H9 (cell line): ENCODE data around the gene LRRC61. TPM values are rescaled to one million over a fixed set of nuclear protein-coding genes. Genes with fewer than 3 reads are reported as not detected.

ENCODE experiments used
- DNase-seq: peaks from one replicate; pipeline ENCODE4 v3.0.0-alpha.2; 2017
- H2AFZ ChIP-seq: one replicate; pipeline ENCODE4 v1.6.1; 2013; ENCODE audit warnings: mild to moderate bottlenecking, low read length, control low read depth, moderate library complexity
- H2AK5ac ChIP-seq: 2 replicates; pipeline ENCODE4 v1.6.1; 2013; ENCODE audit warnings: low read length, control low read depth, mixed read lengths; ENCODE audit not compliant: insufficient read length
- H2BK120ac ChIP-seq: one replicate; pipeline ENCODE4 v1.6.1; 2013; ENCODE audit warnings: low read depth, mild to moderate bottlenecking, low read length, control low read depth, inconsistent platforms; ENCODE audit not compliant: poor library complexity, severe bottlenecking
- H2BK12ac ChIP-seq: 2 replicates; pipeline ENCODE4 v1.6.1; 2013; ENCODE audit warnings: low read length, control low read depth, mixed read lengths, low read depth; ENCODE audit not compliant: insufficient read length
- H2BK15ac ChIP-seq: 2 replicates; pipeline ENCODE4 v1.6.1; 2013; ENCODE audit warnings: low read depth, low read length, control low read depth
- H2BK20ac ChIP-seq: one replicate; pipeline ENCODE4 v1.6.1; 2013; ENCODE audit warnings: low read depth, mild to moderate bottlenecking, low read length, control low read depth, inconsistent platforms; ENCODE audit not compliant: poor library complexity, severe bottlenecking
- H2BK5ac ChIP-seq: 2 replicates; pipeline ENCODE4 v1.6.1; 2013; ENCODE audit warnings: low read length, control low read depth, mixed read lengths; ENCODE audit not compliant: insufficient read length
- H3K14ac ChIP-seq: 2 replicates; pipeline ENCODE4 v1.6.1; 2013; ENCODE audit warnings: low read length, control low read depth; ENCODE audit not compliant: insufficient read depth
- H3K18ac ChIP-seq: 2 replicates; pipeline ENCODE4 v1.6.1; 2013; ENCODE audit warnings: low read depth, mild to moderate bottlenecking, mixed read lengths, low read length, control low read depth; ENCODE audit not compliant: insufficient read length
- H3K23ac ChIP-seq: 2 replicates; pipeline ENCODE4 v1.6.1; 2013; ENCODE audit warnings: low read length, control low read depth, mixed read lengths, low read depth; ENCODE audit not compliant: insufficient read length
- H3K23me2 ChIP-seq: 2 replicates; pipeline ENCODE4 v1.6.1; 2013; ENCODE audit warnings: low read depth, mild to moderate bottlenecking, mixed read lengths, low read length, control low read depth; ENCODE audit not compliant: insufficient read length, poor library complexity, severe bottlenecking
- H3K27ac ChIP-seq: 2 replicates; pipeline ENCODE4 v1.5.1; 2013; ENCODE audit warnings: low read length, control low read depth, mixed read lengths, low read depth; ENCODE audit not compliant: insufficient read length
- H3K27me3 ChIP-seq: 2 replicates; pipeline ENCODE4 v1.6.1; 2013; ENCODE audit warnings: low read length, control low read depth, inconsistent platforms; ENCODE audit not compliant: insufficient read depth
- H3K4ac ChIP-seq: 2 replicates; pipeline ENCODE4 v1.6.1; 2013; ENCODE audit warnings: low read depth, mild to moderate bottlenecking, control low read depth, inconsistent platforms, low read length, moderate library complexity
- H3K4me1 ChIP-seq: 2 replicates; pipeline ENCODE4 v1.6.1; 2013; ENCODE audit warnings: low read length, control low read depth, inconsistent platforms; ENCODE audit not compliant: insufficient read depth
- H3K4me2 ChIP-seq: 2 replicates; pipeline ENCODE4 v1.6.1; 2013; ENCODE audit warnings: low read length, control low read depth, mixed read lengths; ENCODE audit not compliant: insufficient read length, insufficient read depth
- H3K56ac ChIP-seq: 2 replicates; pipeline ENCODE4 v1.6.1; 2013; ENCODE audit warnings: low read depth, mild to moderate bottlenecking, mixed read lengths, low read length, control low read depth; ENCODE audit not compliant: insufficient read length
- H3K79me1 ChIP-seq: 2 replicates; pipeline ENCODE4 v1.6.1; 2013; ENCODE audit warnings: low read depth, mild to moderate bottlenecking, moderate library complexity, low read length, control low read depth, inconsistent platforms; ENCODE audit not compliant: insufficient read depth, poor library complexity, severe bottlenecking
- H3K79me2 ChIP-seq: 2 replicates; pipeline ENCODE4 v1.6.1; 2013; ENCODE audit warnings: low read length, control low read depth, inconsistent platforms; ENCODE audit not compliant: insufficient read depth
- H3K9ac ChIP-seq: 2 replicates; pipeline ENCODE4 v1.6.1; 2013; ENCODE audit warnings: low read length, control low read depth, mixed read lengths; ENCODE audit not compliant: insufficient read length; ENCODE audit errors: extremely low read depth
- H3K9me3 ChIP-seq: one replicate; pipeline ENCODE4 v1.6.1; 2013; ENCODE audit warnings: low read depth, low read length, inconsistent platforms; ENCODE audit not compliant: control insufficient read depth
- H3T11ph ChIP-seq: one replicate; pipeline ENCODE4 v1.6.1; 2013; ENCODE audit warnings: mild to moderate bottlenecking, low read length, control low read depth, inconsistent platforms
- H4K20me1 ChIP-seq: one replicate; pipeline ENCODE4 v1.6.1; 2013; ENCODE audit not compliant: control insufficient read depth, insufficient read length, insufficient read depth
- H4K5ac ChIP-seq: 2 replicates; pipeline ENCODE4 v1.6.1; 2013; ENCODE audit warnings: low read depth, mild to moderate bottlenecking, mixed read lengths, low read length, control low read depth; ENCODE audit not compliant: insufficient read length
- H4K8ac ChIP-seq: replicated peaks from 2 replicates; pipeline ENCODE4 v1.6.1; 2013; ENCODE audit warnings: low read length, control low read depth, mixed read lengths, low read depth; ENCODE audit not compliant: insufficient read length
- H4K91ac ChIP-seq: 2 replicates; pipeline ENCODE4 v1.6.1; 2013; ENCODE audit warnings: low read depth, mild to moderate bottlenecking, moderate library complexity, mixed read lengths, low read length, control low read depth; ENCODE audit not compliant: insufficient read length
- H3K27ac Mint-ChIP-seq, 3 experiments: 2 replicates in 2 of 3; 3 replicates in 1 of 3; pipeline ENCODE4 v1.8.0; 2020 to 2021; ENCODE audit warnings: mixed read lengths in 3 of 3, mild to moderate bottlenecking in 1 of 3, moderate library complexity in 1 of 3
- H3K27me3 Mint-ChIP-seq: 2 replicates; pipeline ENCODE4 v1.8.0; 2021; ENCODE audit warnings: low read depth, mild to moderate bottlenecking, moderate library complexity, mixed read lengths
- H3K36me3 Mint-ChIP-seq, 3 experiments: 2 replicates in 2 of 3; 3 replicates in 1 of 3; pipeline ENCODE4 v1.8.0; 2020 to 2021; ENCODE audit warnings: low read depth in 3 of 3, mixed read lengths in 3 of 3; ENCODE audit not compliant: insufficient read depth in 1 of 3
- H3K4me1 Mint-ChIP-seq, 2 experiments: 2 replicates each; pipeline ENCODE4 v1.8.0; 2020; ENCODE audit warnings: mixed read lengths in 2 of 2
- H3K4me3 Mint-ChIP-seq, 2 experiments: 2 replicates in 1 of 2; 3 replicates in 1 of 2; pipeline ENCODE4 v1.8.0; 2020 to 2021; ENCODE audit warnings: mild to moderate bottlenecking in 2 of 2, mixed read lengths in 2 of 2, moderate library complexity in 1 of 2
- H3K9me3 Mint-ChIP-seq, 2 experiments: 2 replicates in 1 of 2; 3 replicates in 1 of 2; pipeline ENCODE4 v1.8.0; 2020; ENCODE audit warnings: mild to moderate bottlenecking in 2 of 2, mixed read lengths in 2 of 2, moderate library complexity in 1 of 2
- CTCF ChIP-seq: fragments of 200-600 bp; sonication (generic); conservative IDR thresholded peaks from 3 replicates; pipeline ENCODE4 v1.8.0; 2021; ENCODE audit warnings: antibody characterized with exemption, mild to moderate bottlenecking
- WGBS: extraction: QIAGEN DNeasy Blood & Tissue Kit; methylation state at CpG from one replicate; pipeline ENCODE4 v1.1.7; 2013; ENCODE audit warnings: missing lambda C conversion rate, low lambda C conversion rate, mixed read lengths; ENCODE audit not compliant: insufficient read length; ENCODE audit errors: extremely low coverage; 5-methylcytosine and 5-hydroxymethylcytosine counted together
- total RNA-seq: library from RNA; stranded (reverse); gene quantifications from 2 replicates; pipeline ENCODE4 v1.2.1, GENCODE V29; 2021

LRRC61 gene
- total RNA-seq, 1 experiment from 2014 or later = 24.4 TPM

DNA sequence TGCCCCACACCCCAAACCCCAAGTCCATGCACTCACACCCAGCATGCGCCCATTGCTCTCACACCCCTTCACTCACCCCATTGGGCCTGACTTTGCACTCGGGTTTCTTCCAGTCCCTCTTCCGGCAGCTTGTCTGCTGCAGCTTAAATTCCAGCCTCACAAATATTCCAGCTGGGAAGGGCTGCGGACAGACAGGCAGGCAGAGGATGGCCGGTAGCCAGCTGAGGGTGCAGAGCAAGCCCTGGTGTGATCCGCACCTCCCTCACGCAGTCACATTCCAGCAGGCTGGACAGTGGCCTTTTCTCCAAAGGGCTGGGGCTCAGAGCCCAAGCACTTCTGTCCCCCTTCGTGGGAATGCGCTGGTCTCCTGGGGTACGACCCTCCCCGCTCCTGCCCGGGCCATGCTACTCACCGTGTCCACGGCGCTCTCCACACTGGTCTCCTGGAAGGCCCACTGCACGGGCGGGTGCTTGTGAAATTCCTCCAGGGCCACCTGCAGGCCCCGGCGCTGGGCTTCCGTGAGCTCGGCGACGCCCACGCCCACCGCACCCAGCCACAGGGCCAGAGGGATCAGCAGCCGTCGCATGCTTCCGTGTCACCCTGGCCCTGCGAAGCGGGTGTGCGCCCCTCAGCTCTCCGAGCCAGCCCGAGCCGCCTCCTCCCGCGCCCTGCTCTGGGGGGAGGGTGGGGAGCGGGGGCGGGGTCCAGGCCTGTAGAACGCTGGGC lies 17.0 kb downstream of the LRRC61 start:
- H3K9me3 ChIP-seq = peaks cover 7% of the 10 kb centered on the region
- peak overlapping the region; percentile 76 for H3K4me2 ChIP-seq
- H2AFZ ChIP-seq = no peak overlapping the region
- H3K27me3 ChIP-seq = peaks cover 13% of the 10 kb centered on the region
- peak overlapping the region; percentile 54; the same call in 1 of the 2 replicates for H3K14ac ChIP-seq
- Mint-ChIP-seq H3K27ac (peak overlapping the region in 2 of 3 experiments; percentile 6 to 22; a peak in 4 of 7 replicates), H3K4me1 (peaks cover 56 to 67% of the 10 kb centered on the region in 2 experiments), H3K4me3 (peak overlapping the region; percentile 74 to 96), H3K36me3 (peaks cover 24 to 41% (median 26%) of the 10 kb centered on the region in 3 experiments), H3K27me3 (peaks cover 68% of the 10 kb centered on the region), H3K9me3 (peaks cover 13 to 17% of the 10 kb centered on the region in 2 experiments)
- no peaks in the 10 kb centered on the region; the same call in 1 of the 2 replicates for H3K4me1 ChIP-seq
- H2AK5ac ChIP-seq = no peak overlapping the region
- no peak overlapping the region for H3K56ac ChIP-seq
- H3K23ac ChIP-seq = no peak overlapping the region
- H2BK120ac ChIP-seq = no peak overlapping the region
- no peaks in the 10 kb centered on the region for H3K79me1 ChIP-seq
- H3K27ac ChIP-seq = no peak overlapping the region
- no peak overlapping the region for H3K18ac ChIP-seq
- no peak overlapping the region for H2BK5ac ChIP-seq
- H4K20me1 ChIP-seq = no peaks in the 10 kb centered on the region
- no peak for TF ChIP-seq CTCF
- no peak overlapping the region for H4K8ac ChIP-seq
- no CpG with 5 or more reads among the region's 39 CpGs for WGBS
- H2BK12ac ChIP-seq = no peak overlapping the region
- no peaks in the 10 kb centered on the region for H3K79me2 ChIP-seq
- peaks cover 16% of the 10 kb centered on the region for H3K23me2 ChIP-seq
- H4K91ac ChIP-seq = no peak overlapping the region
- no peak overlapping the region for H2BK15ac ChIP-seq
- no peak overlapping the region for H3T11ph ChIP-seq
- no peak overlapping the region for H2BK20ac ChIP-seq
- no peak overlapping the region for H3K4ac ChIP-seq
- DNase-seq = no peak
- peak overlapping the region; percentile 23 for H3K9ac ChIP-seq
- no peak overlapping the region for H4K5ac ChIP-seq
